ENCODE data around the gene CELF1.

- no peak for TF ChIP-seq POLR2A (IDR thresholded peaks at IDR 0.05; ENCODE audit: low read depth)
- TF ChIP-seq, protein P1, sequence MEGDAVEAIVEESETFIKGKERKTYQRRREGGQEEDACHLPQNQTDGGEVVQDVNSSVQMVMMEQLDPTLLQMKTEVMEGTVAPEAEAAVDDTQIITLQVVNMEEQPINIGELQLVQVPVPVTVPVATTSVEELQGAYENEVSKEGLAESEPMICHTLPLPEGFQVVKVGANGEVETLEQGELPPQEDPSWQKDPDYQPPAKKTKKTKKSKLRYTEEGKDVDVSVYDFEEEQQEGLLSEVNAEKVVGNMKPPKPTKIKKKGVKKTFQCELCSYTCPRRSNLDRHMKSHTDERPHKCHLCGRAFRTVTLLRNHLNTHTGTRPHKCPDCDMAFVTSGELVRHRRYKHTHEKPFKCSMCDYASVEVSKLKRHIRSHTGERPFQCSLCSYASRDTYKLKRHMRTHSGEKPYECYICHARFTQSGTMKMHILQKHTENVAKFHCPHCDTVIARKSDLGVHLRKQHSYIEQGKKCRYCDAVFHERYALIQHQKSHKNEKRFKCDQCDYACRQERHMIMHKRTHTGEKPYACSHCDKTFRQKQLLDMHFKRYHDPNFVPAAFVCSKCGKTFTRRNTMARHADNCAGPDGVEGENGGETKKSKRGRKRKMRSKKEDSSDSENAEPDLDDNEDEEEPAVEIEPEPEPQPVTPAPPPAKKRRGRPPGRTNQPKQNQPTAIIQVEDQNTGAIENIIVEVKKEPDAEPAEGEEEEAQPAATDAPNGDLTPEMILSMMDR (IDR thresholded peaks at IDR 0.05) = no peak
- no peak for TF ChIP-seq POLR2AphosphoS5 (IDR thresholded peaks at IDR 0.05)
These were observed 106.1 kb downstream of the CELF1 start for GRCh38 chr11:47446833-47447232.

Data from esophagus muscularis mucosa (tissue), 3 donors.